ENCODE measurements around the gene BRIX1.

DNA sequence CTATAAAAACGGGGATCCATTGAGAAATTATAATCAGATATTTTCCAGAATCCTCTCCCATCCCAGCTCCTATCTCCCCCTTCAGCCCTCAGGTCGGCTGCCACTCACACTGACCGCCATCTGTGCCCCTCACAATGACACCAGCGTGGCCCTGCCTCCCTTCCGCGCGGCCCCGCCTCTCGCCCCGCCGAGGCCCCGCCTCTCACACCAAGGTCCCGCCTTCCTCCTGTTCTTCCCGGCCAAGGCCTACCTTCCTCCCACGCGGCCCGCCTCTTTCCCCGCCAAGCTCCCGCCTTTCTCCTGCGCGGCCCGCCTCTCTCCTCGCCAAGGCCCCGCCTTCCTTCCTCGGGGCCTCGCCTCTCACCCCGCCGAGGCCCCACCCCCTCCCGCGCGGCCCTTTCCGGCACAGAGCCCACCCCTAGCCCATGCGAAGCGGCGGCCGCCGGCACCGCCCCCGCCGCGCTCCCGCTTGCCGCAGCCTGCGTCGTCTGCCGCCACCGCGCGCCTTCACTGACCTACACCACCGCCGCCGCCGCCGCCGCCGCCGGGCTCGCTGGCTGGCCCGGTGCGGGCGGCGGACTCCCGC, 13.7 kb downstream of the BRIX1 start, which contains the start of gene DNAJC21:
- no peak for TF ChIP-seq GATA2 (IDR thresholded peaks at IDR 0.05; ENCODE audit: low read depth, low read length)
- no peak for TF ChIP-seq GATA3 (IDR thresholded peaks at IDR 0.05; ENCODE audit: low read depth, low read length)
